ENCODE data around the gene TSEN15. TPM values are rescaled to one million over a fixed set of nuclear protein-coding genes. Genes with fewer than 3 reads are reported as not detected.

The TSEN15 gene
- total and polyA plus RNA-seq, 2 of the 8 experiments (the other 6 are each of a cell fraction or from before 2014, with no cell fraction given): 23.4 to 31.4 TPM

DNA sequence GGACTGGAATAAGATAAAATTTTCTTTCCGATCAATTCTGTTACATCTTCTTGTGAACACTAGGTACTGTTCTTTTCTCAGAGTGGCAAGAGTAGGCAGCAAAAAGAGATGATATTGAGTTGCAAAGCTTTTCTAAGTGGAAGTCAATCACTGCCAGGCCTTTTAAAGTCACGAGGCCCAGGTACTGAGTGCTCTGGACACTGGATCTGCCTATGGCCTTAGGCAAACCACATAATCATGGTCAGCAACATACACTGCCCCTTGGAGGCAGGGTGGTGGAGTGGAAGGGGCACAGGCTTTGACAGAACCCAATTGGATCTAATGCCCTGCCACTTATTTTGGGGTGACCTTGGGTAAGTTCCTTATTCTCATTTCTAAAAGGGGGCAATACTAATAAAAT is 41.5 kb downstream of the TSEN15 start:
- no peak overlapping the region for H3K23ac ChIP-seq (ENCODE audit: insufficient read length)
- no peak overlapping the region for H4K5ac ChIP-seq (ENCODE audit: insufficient read length, low read depth, low read length)
- no peak overlapping the region for H3K18ac ChIP-seq (ENCODE audit: extremely low read depth, low read length)
- no peaks in the 10 kb centered on the region for H3K23me2 ChIP-seq (ENCODE audit: low read depth, low read length)
- no peak overlapping the region for H3K56ac ChIP-seq (replicated peaks; ENCODE audit: insufficient read length, low read depth, low read length)
- H2BK5ac ChIP-seq (ENCODE audit: low read depth, low read length): no peak overlapping the region
- no peak overlapping the region for H2BK12ac ChIP-seq (ENCODE audit: low read depth, low read length)
- no peaks in the 10 kb centered on the region for H4K20me1 ChIP-seq (replicated peaks in 1 of 2; ENCODE audit: control insufficient read depth in 1 of 2, insufficient read depth in 2 of 2, low read length in 2 of 2)
- H3K79me2 ChIP-seq (ENCODE audit: control insufficient read depth in 1 of 2, insufficient read depth in 2 of 2, low read length in 2 of 2): no peaks in the 10 kb centered on the region
- no peak overlapping the region for H4K91ac ChIP-seq (replicated peaks; ENCODE audit: insufficient read length, low read length)
- H3K27ac ChIP-seq (ENCODE audit: low read depth, low read length): no peak overlapping the region
- no peak overlapping the region for H3K4ac ChIP-seq (replicated peaks; ENCODE audit: insufficient read length, low read depth, low read length)
- no peak overlapping the region for H4K8ac ChIP-seq (ENCODE audit: extremely low read depth, insufficient read depth, low read length)
- no peak overlapping the region for H2BK120ac ChIP-seq (replicated peaks; ENCODE audit: low read depth, low read length)
- H3K9me3 ChIP-seq (ENCODE audit: insufficient read depth in 2 of 2, low read depth in 1 of 2, low read length in 1 of 2): no peaks in the 10 kb centered on the region
- H3K14ac ChIP-seq (ENCODE audit: insufficient read length): no peak overlapping the region
- 88% methylated on average over 2 of the region's 2 CpGs; no CpG with 5 or more reads in 1 of the 2 experiments for WGBS, 2 experiments (ENCODE audit: extremely low coverage in 1 of 2, insufficient coverage in 1 of 2, insufficient read length in 1 of 2, insufficient replicate concordance in 2 of 2, low coverage in 1 of 2, low lambda C conversion rate in 2 of 2, missing lambda C conversion rate in 1 of 2)
- no peak overlapping the region for H3K4me3 ChIP-seq (ENCODE audit: extremely low read depth in 1 of 4, insufficient read depth in 2 of 4, low read depth in 3 of 4, low read length in 4 of 4)
- no peak overlapping the region for H2BK15ac ChIP-seq (ENCODE audit: low read length)
- H2AFZ ChIP-seq (ENCODE audit: low read length): no peak overlapping the region
- H3K4me1 ChIP-seq (replicated peaks in 1 of 4; ENCODE audit: control insufficient read depth in 3 of 4, insufficient read depth in 4 of 4, low read length in 3 of 4): no peaks in the 10 kb centered on the region
- ChIA-PET POLR2A (ENCODE audit: partially characterized antibody) (no interaction called here), CTCF (ENCODE audit: partially characterized antibody) (interaction anchor here (1.2 kb wide), 1 partner anchor 119 kb away, joined by 3 read pairs; no protein-coding TSS in a partner anchor)
- DNase-seq (ENCODE audit: low read depth in 1 of 2, low spot score in 2 of 2): no peak
- H3K9ac ChIP-seq (replicated peaks in 1 of 4; ENCODE audit: extremely low read depth in 1 of 4, low read depth in 3 of 4, low read length in 3 of 4): no peak overlapping the region
- H3K36me3 ChIP-seq (ENCODE audit: control insufficient read depth in 2 of 4, insufficient read depth in 4 of 4, low read length in 3 of 4): no peaks in the 10 kb centered on the region
- H3K4me2 ChIP-seq (ENCODE audit: insufficient read depth in 1 of 2, low read depth in 2 of 2, low read length in 2 of 2): no peak overlapping the region
- H2AK5ac ChIP-seq (ENCODE audit: low read depth, low read length): no peak overlapping the region
- H2BK20ac ChIP-seq (ENCODE audit: low read length): no peak overlapping the region
- no peak for FAIRE-seq
- H3K27me3 ChIP-seq (replicated peaks in 1 of 4; ENCODE audit: control insufficient read depth in 3 of 4, extremely low read depth in 1 of 4, insufficient read depth in 3 of 4, low read length in 3 of 4): no peaks in the 10 kb centered on the region; a peak in 1 of 7 replicates
- H3K79me1 ChIP-seq (ENCODE audit: low read depth, low read length): no peaks in the 10 kb centered on the region
- TF ChIP-seq TEAD4 (IDR thresholded peaks at IDR 0.05; ENCODE audit: low read depth, low read length) (no peak), ZNF274 (IDR thresholded peaks at IDR 0.05; ENCODE audit: borderline replicate concordance, extremely low read depth, low read length) (no peak), SUZ12 (IDR thresholded peaks at IDR 0.05; ENCODE audit: low read length) (no peak), RAD21 (IDR thresholded peaks at IDR 0.05 in 1 of 2, conservative IDR thresholded peaks at IDR 0.05 in 1 of 2; ENCODE audit: low read depth in 2 of 2, low read length in 2 of 2) (no peak), RFX5 (IDR thresholded peaks at IDR 0.05; ENCODE audit: borderline replicate concordance, low read depth, low read length) (no peak)
- TF ChIP-seq, protein P1, sequence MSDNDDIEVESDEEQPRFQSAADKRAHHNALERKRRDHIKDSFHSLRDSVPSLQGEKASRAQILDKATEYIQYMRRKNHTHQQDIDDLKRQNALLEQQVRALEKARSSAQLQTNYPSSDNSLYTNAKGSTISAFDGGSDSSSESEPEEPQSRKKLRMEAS (IDR thresholded peaks at IDR 0.05): no peak

Data from H1 (cell line).